ENCODE results near the gene ESF1. TPM values are rescaled to one million over a fixed set of nuclear protein-coding genes. Genes with fewer than 3 reads are reported as not detected.

The ESF1 gene
- total RNA-seq, 1 donor from 2014 or later: 16.1 TPM

GRCh38 chr20:13665709-13666395 is 118.9 kb downstream of the ESF1 start:
- no peaks in the 10 kb centered on the region for H3K9me3 Mint-ChIP-seq (ENCODE audit: unreplicated experiment)
- no peaks in the 10 kb centered on the region for H3K36me3 Mint-ChIP-seq (ENCODE audit: unreplicated experiment)
- H3K4me3 Mint-ChIP-seq (ENCODE audit: unreplicated experiment): no peak overlapping the region
- H3K27ac Mint-ChIP-seq (ENCODE audit: unreplicated experiment): no peak overlapping the region
- no peaks in the 10 kb centered on the region for H3K27me3 Mint-ChIP-seq (ENCODE audit: unreplicated experiment)
- H3K4me1 Mint-ChIP-seq (ENCODE audit: low read depth, unreplicated experiment): no peaks in the 10 kb centered on the region
- no peak for DNase-seq
- TF ChIP-seq CTCF (IDR thresholded peaks at IDR 0.05; ENCODE audit: partially characterized antibody, unreplicated experiment): no peak

Other genes with a start within 250 kb of the ESF1 start
- gene TASP1, start 146.0 kb downstream of the ESF1 start, total RNA-seq (ENCODE audit: unreplicated experiment): 13.5 TPM
- gene NDUFAF5, start 109 bp upstream of the ESF1 start, total RNA-seq (ENCODE audit: unreplicated experiment): 51.2 TPM
- gene SEL1L2, start 205.7 kb upstream of the ESF1 start, total RNA-seq (ENCODE audit: unreplicated experiment): not detected
- gene MACROD2, start 210.6 kb upstream of the ESF1 start, total RNA-seq (ENCODE audit: unreplicated experiment): 8.7 TPM